Endothelial cell of umbilical vein (primary cell): ENCODE measurements around the gene MRPS14. TPM values are rescaled to one million over a fixed set of nuclear protein-coding genes. Genes with fewer than 3 reads are reported as not detected.

Source experiments
- BruUV-seq: library from RNA; stranded (reverse); fragments of 400-500 nt; replicated peaks from 2 replicates; lab custom pipeline; 2021; lab: Mats Ljungman, UMichigan
- CTCF ChIA-PET: fragments of 300-600, 350-600 bp; sonication (Branson Sonifier 250); formaldehyde crosslinking; loops from one replicate; lab custom pipeline; 2021; ENCODE audit warnings: antibody characterized with exemption, inconsistent platforms; lab: Charles Lee
- POLR2A ChIA-PET: fragments of 300-600, 350-600 bp; sonication (Branson Sonifier 250); formaldehyde crosslinking; loops from one replicate; lab custom pipeline; 2021; ENCODE audit warnings: antibody characterized with exemption, inconsistent platforms; lab: Charles Lee
- DNase-seq: peaks from one replicate; pipeline ENCODE4 v3.0.0-alpha.2; 2011; ENCODE audit warnings: low read depth, low spot score
- FAIRE-seq: peaks from 2 replicates; lab custom pipeline; 2011; peaks lifted over from hg19 to GRCh38; lab: Jason Lieb, UNC
- H2AFZ ChIP-seq: 2 replicates; pipeline ENCODE4 v1.6.0; 2012; ENCODE audit warnings: low read depth, low read length, control low read depth, inconsistent platforms
- H3K27ac ChIP-seq: 2 replicates; pipeline ENCODE4 v1.5.1; 2011; ENCODE audit warnings: low read depth, mild to moderate bottlenecking, control low read depth, low read length, moderate library complexity; ENCODE audit not compliant: insufficient read depth
- H3K27me3 ChIP-seq, 2 experiments: 2 replicates each; pipeline versions ENCODE4 v1.6.0 to v1.6.1; 2011; ENCODE audit warnings: low read length in 2 of 2, mixed read lengths in 1 of 2; ENCODE audit not compliant: control insufficient read depth in 2 of 2, insufficient read depth in 2 of 2
- H3K36me3 ChIP-seq, 2 experiments: 2 replicates in 1 of 2; 3 replicates in 1 of 2; pipeline ENCODE4 v1.5.1; 2011; ENCODE audit warnings: low read length in 2 of 2, mild to moderate bottlenecking in 1 of 2, moderate library complexity in 1 of 2; ENCODE audit not compliant: control insufficient read depth in 2 of 2, insufficient read depth in 2 of 2; ENCODE audit errors: extremely low read depth in 1 of 2
- H3K4me1 ChIP-seq: 3 replicates; pipeline ENCODE4 v1.5.1; 2011; ENCODE audit warnings: mild to moderate bottlenecking, low read length; ENCODE audit not compliant: control insufficient read depth, insufficient read depth; ENCODE audit errors: extremely low read depth
- H3K4me2 ChIP-seq: 2 replicates; pipeline ENCODE4 v1.6.1; 2011; ENCODE audit warnings: low read length, control low read depth, mixed read lengths; ENCODE audit not compliant: insufficient read depth
- H3K4me3 ChIP-seq, 3 experiments: fragments of 200-600 bp in 1 of 3; sonication (generic), shearing (Covaris generic) in 1 of 3; replicated peaks in 1 of 3; 2 replicates each; pipeline ENCODE4 v1.5.1; 2011 to 2016; ENCODE audit warnings: control low read depth in 3 of 3, low read length in 3 of 3, mild to moderate bottlenecking in 2 of 3, inconsistent platforms in 1 of 3, low read depth in 1 of 3, moderate library complexity in 1 of 3; ENCODE audit not compliant: insufficient read depth in 1 of 3
- H3K79me2 ChIP-seq: 2 replicates; pipeline ENCODE4 v1.6.0; 2012; ENCODE audit warnings: low read length, inconsistent platforms; ENCODE audit not compliant: control insufficient read depth, insufficient read depth
- H3K9ac ChIP-seq: replicated peaks from 2 replicates; pipeline ENCODE3; 2011; ENCODE audit warnings: low read length, control low read depth; ENCODE audit not compliant: insufficient read depth; ENCODE audit errors: extremely low read depth
- H3K9me1 ChIP-seq: replicated peaks from 3 replicates; pipeline ENCODE4 v1.6.0; 2011; ENCODE audit warnings: mild to moderate bottlenecking, low read length; ENCODE audit not compliant: control insufficient read depth, insufficient read depth; ENCODE audit errors: extremely low read depth
- H3K9me3 ChIP-seq: replicated peaks from 2 replicates; pipeline ENCODE4 v1.5.1; 2012; ENCODE audit warnings: low read length, inconsistent platforms; ENCODE audit not compliant: control insufficient read depth, insufficient read depth
- H4K20me1 ChIP-seq: replicated peaks from 2 replicates; pipeline ENCODE3; 2011; ENCODE audit warnings: mild to moderate bottlenecking, low read length; ENCODE audit not compliant: control insufficient read depth, insufficient read depth; ENCODE audit errors: extremely low read depth
- EZH2 ChIP-seq: IDR thresholded peaks from 2 replicates; pipeline ENCODE4 v1.6.1; 2012; ENCODE audit warnings: borderline replicate concordance, low read depth, mild to moderate bottlenecking, moderate library complexity, low read length, inconsistent platforms; ENCODE audit not compliant: severe bottlenecking
- FOS ChIP-seq: IDR thresholded peaks from 2 replicates; pipeline ENCODE4 v1.6.1; 2011; ENCODE audit warnings: mild to moderate bottlenecking, low read length, moderate library complexity, borderline replicate concordance; ENCODE audit not compliant: insufficient read depth
- GATA2 ChIP-seq: IDR thresholded peaks from 2 replicates; pipeline ENCODE4 v1.7.0; 2011; ENCODE audit warnings: low read depth, mild to moderate bottlenecking, moderate library complexity, mixed read lengths, low read length; ENCODE audit not compliant: insufficient read length, insufficient read depth
- JUN ChIP-seq: IDR thresholded peaks from 2 replicates; pipeline ENCODE4 v1.6.1; 2011; ENCODE audit warnings: borderline replicate concordance, low read depth; ENCODE audit not compliant: insufficient read length, insufficient read depth
- MAX ChIP-seq: IDR thresholded peaks from 2 replicates; pipeline ENCODE4 v1.6.1; 2011; ENCODE audit not compliant: insufficient read depth, insufficient read length
- MYC ChIP-seq: IDR thresholded peaks from one replicate; pipeline ENCODE4 v1.6.1; 2011; ENCODE audit warnings: mild to moderate bottlenecking, low read depth, low read length
- POLR2A ChIP-seq: IDR thresholded peaks from 2 replicates; pipeline ENCODE4 v1.6.1; 2012; ENCODE audit warnings: low read depth, mild to moderate bottlenecking, control low read depth, low read length
- POLR2AphosphoS5 ChIP-seq: IDR thresholded peaks from 2 replicates; pipeline ENCODE4 v1.6.1; 2012; ENCODE audit warnings: low read depth, mild to moderate bottlenecking, control low read depth, low read length, moderate library complexity; ENCODE audit not compliant: insufficient read depth
- dilution Hi-C: fragments of 300-500 bp; cut with MboI; formaldehyde crosslinking; loops from one replicate; pipeline ENCODE4 v1.15.0; 2019; ENCODE audit warnings: low sequenced_read_pairs; ENCODE audit not compliant: extremely low pct_ligation_motif_present
- intact Hi-C: fragments of 100-400 bp; cut with micrococcal nuclease; formaldehyde crosslinking; loops from one replicate; pipeline ENCODE4 v1.10.0; 2022
- polyA plus RNA-seq, 4 experiments: library from polyadenylated mRNA; depleted of rRNA in 3 of 4; stranded (reverse) in 3 of 4; unstranded in 1 of 4; fragments of >200 nt; gene quantifications; 2 replicates each; pipeline versions ENCODE4 v1.2.1 to v1.2.3, GENCODE V29; 2011 to 2012; ENCODE audit warnings: missing spikeins in 1 of 4
- total RNA-seq: library from RNA; stranded (reverse); gene quantifications from 2 replicates; pipeline ENCODE4 v1.2.3, GENCODE V29; 2021
- TF ChIP-seq, protein P1 (sequence below), 2 donors: IDR thresholded peaks; 1 replicate in 1 of 2; 2 replicates in 1 of 2; pipeline ENCODE4 v1.5.1; 2011; ENCODE audit warnings: low read length in 2 of 2, mild to moderate bottlenecking in 2 of 2, moderate library complexity in 2 of 2, control low read depth in 1 of 2, inconsistent platforms in 1 of 2, low read depth in 1 of 2; ENCODE audit not compliant: insufficient read depth in 1 of 2; ENCODE audit errors: extremely low read depth in 1 of 2

Gene MRPS14
- total and polyA plus RNA-seq, 2 donors (not counting 3 experiments of a cell fraction or from before 2014, with no cell fraction given): 29.5 to 31.8 TPM

DNA sequence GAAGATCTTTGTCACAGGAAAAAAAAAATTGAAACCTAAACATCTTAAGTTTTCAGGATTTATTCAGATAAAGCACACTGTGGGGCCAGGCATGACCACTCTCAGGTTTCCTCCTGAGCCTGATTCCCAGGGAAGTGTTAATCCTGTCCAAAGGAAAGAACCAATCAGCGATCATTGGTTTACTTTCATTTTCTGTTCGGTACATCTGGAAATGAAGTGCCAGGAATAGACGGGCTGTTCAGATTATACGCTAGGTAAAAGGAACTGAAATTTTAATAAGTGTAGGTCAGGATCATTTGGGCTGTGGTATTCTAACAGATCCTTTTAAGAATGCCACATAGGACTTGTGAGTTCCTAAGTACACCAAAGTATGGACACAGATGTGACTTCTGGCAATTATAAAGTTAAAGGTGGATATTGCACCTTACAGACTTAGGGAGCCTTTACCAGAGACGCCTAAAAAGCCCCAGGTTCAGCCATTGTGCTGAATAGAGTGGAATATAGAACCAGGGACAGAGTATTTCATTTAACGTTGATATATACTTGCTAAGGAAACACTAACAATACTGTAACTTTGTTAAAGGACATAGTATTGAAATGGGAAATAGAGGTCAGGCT, 32.7 kb downstream of the MRPS14 start:
- peak; percentile 88 for DNase-seq
- peak overlapping the region; percentile 94 for H2AFZ ChIP-seq
- ChIA-PET CTCF (interaction anchor here (1.5 to 2.0 kb wide), 3 partner anchors 9 to 220 kb away, joined by 5 to 17 read pairs (median 9); no protein-coding TSS in a partner anchor), POLR2A (no interaction called here)
- peak overlapping the region; percentile 46 to 91 (median 80) for H3K4me3 ChIP-seq
- peak; percentile 21 for TF ChIP-seq POLR2A
- TF ChIP-seq GATA2: no peak
- TF ChIP-seq, protein P1, sequence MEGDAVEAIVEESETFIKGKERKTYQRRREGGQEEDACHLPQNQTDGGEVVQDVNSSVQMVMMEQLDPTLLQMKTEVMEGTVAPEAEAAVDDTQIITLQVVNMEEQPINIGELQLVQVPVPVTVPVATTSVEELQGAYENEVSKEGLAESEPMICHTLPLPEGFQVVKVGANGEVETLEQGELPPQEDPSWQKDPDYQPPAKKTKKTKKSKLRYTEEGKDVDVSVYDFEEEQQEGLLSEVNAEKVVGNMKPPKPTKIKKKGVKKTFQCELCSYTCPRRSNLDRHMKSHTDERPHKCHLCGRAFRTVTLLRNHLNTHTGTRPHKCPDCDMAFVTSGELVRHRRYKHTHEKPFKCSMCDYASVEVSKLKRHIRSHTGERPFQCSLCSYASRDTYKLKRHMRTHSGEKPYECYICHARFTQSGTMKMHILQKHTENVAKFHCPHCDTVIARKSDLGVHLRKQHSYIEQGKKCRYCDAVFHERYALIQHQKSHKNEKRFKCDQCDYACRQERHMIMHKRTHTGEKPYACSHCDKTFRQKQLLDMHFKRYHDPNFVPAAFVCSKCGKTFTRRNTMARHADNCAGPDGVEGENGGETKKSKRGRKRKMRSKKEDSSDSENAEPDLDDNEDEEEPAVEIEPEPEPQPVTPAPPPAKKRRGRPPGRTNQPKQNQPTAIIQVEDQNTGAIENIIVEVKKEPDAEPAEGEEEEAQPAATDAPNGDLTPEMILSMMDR (IDR thresholded peaks at IDR 0.05; ENCODE audit: extremely low read depth in 1 of 2, insufficient read depth in 1 of 2, low read depth in 1 of 2, low read length in 2 of 2): no peak
- TF ChIP-seq FOS: no peak
- no peak for TF ChIP-seq MAX
- peak; percentile 20 for TF ChIP-seq POLR2AphosphoS5
- TF ChIP-seq MYC: no peak
- TF ChIP-seq JUN: no peak
- TF ChIP-seq EZH2: no peak
- no peaks in the 10 kb centered on the region for H3K36me3 ChIP-seq
- H3K4me1 ChIP-seq: peaks cover 22% of the 10 kb centered on the region
- dilution Hi-C loops (no loop called here), intact Hi-C loops (loop anchor here (1.0 to 2.0 kb wide), 2 partner anchors 9 to 22 kb away; partner anchors contain the start of gene CACYBP)
- no peaks in the 10 kb centered on the region for H3K27me3 ChIP-seq
- H3K9ac ChIP-seq: peak overlapping the region; percentile 84
- no peaks in the 10 kb centered on the region for H4K20me1 ChIP-seq
- no peaks in the 10 kb centered on the region for H3K79me2 ChIP-seq
- peak overlapping the region; percentile 99 for H3K4me2 ChIP-seq
- H3K9me3 ChIP-seq: no peaks in the 10 kb centered on the region
- H3K9me1 ChIP-seq: no peaks in the 10 kb centered on the region
- TSS peak; percentile 90 for BruUV-seq
- H3K27ac ChIP-seq: peak overlapping the region; percentile 83
- FAIRE-seq: peak; percentile 80
